HG02938 (cell line): Measurements from ENCODE around the gene PDE4D.
"Not testable (repeated sequence)": the region's sequence is repeated elsewhere in the genome, so short reads cannot be mapped to it uniquely, and the experiment has no call there.

Experiments used
- ATAC-seq: cut with Tn5 transposase; IDR thresholded peaks from one replicate; pipeline ENCODE4 v1.9.1; 2021; ENCODE audit warnings: mild to moderate bottlenecking, moderate library complexity; ENCODE audit not compliant: unreplicated experiment

Gene PDE4D

GRCh38 chr5:59001154-59001553 lies 892.4 kb downstream of the PDE4D start:
- ATAC-seq = no peak

- ATAC-seq = no peak
Measured at GRCh38 chr5:59000211-59000610, 893.3 kb downstream of the PDE4D start.

DNA sequence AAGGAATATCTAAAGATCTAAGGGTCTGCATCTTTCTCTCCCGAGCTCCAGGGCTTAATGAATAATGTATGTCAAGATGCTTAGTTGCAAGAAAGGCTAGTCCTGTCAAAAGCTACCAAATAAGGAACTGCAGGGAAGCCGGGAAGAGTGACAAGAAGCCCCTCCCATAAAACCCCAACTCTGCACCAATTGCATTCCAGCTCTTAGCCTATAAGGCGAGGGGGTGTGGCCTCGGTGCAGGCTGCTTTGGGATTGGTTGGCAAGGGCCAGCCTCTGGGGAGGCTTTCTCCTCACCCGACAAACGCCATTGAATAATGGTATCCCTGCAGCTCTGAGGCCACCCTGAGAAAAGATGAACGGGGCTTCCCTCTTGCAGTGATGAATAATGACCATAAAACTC lies 893.7 kb downstream of the PDE4D start:
- no peak for ATAC-seq

- ATAC-seq = no peak
Measured at GRCh38 chr5:58998544-58998943, 895.0 kb downstream of the PDE4D start.

- not testable (repeated sequence) for ATAC-seq
Measured at GRCh38 chr5:58995779-58996178, 897.7 kb downstream of the PDE4D start.

DNA sequence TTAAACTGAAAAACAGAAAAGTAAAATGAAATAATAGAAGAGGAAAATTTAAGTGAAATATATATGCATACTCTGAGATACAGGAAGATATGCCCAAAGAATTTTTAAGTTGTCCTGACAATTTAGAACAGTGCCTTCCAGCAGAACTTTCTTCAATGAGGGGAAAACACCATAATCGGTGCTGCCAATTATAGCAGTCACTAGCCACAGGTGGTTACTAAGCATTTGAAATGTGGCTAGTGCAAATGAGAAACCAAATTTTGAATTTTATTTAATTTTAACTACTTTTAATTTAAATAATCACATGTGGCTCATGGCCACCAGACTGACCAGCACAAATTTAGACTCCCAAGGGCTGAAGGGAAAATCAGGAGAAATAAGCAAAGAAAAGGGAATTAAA lies 900.1 kb downstream of the PDE4D start:
- no peak for ATAC-seq

GRCh38 chr5:58988938-58989337 lies 904.6 kb downstream of the PDE4D start:
- ATAC-seq = no peak

DNA sequence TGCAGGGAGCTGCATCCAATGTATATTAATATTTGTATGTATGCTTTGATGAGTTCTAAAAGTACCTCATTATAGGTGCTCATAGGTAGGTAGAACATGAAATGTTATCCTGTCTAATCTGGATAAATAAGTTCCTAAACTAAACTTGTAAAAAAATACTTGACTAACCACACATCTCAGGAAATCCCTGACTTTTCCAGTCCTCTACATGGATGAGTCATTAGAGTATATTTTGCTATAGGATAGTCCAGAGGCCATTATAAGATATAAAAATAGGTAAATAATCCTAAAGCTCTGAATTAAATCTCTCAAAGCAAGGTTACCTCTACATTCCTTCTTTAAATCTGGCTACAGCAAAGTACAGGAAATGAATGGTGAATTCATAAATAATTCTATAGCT lies 906.3 kb downstream of the PDE4D start:
- ATAC-seq = no peak

- no peak for ATAC-seq
Measured at GRCh38 chr5:58986281-58986680, 907.2 kb downstream of the PDE4D start.

DNA sequence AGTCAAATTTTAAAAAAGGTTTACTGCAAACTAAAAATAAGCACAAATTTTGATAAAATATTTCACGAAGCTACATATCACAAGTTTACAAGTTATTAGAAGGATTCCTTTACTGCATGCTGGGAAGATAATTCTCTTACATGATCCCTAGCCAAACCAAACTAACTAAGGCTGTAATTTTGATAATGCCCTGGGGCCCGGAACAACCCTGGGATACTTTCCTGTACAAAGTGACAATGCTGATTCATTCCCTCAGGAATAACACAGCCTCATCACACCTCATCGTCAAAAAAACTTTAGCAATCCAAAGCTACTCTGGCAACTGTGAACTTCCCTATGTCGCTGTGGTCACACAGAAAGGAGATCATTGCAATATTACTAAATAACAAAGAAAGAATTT lies 907.8 kb downstream of the PDE4D start:
- ATAC-seq = no peak

GRCh38 chr5:58985311-58985710 lies 908.2 kb downstream of the PDE4D start:
- ATAC-seq = no peak

DNA sequence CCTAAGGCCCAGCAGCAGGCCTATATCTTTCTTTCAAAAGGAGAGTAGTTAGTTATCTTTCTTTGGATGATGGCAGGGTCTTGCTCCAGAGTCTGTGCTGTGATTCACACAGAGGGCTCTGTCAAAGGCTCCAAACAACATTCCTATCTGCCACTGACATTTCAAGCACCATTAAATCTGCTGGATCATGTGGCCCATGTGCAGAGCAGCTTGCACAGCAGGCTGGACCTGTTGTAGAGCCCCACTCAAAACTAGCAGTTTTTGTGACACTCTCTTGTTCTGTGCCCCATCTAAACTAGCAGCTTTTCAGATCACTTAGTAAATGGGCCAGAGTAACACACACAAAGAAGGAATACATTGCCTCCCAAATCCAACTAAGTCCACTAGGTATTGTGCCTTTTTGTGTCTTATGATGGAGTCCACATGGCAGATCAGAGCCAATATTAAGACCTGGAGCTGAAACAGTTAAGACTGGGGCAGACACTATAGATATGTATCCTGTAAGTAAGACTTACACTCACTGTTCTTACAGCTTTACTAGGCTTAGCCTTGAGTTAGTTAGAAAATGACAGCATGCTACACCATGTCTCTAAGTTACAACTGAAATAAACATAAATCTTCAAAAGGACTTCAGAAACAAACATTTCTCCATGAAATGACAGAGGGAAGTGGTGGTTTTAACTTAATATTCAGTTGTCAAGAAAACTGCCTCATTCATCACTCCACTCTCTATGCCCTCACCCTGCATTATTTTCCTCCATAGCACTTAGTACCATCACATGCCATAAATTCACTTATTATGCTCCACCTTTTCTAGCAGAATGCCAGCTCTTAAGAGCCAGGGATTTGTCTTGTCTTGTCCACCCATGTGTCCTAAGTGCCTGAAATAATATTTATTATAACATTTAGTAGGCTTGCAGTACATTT lies 909.7 kb downstream of the PDE4D start:
- no peak for ATAC-seq

- ATAC-seq = no peak
Measured at GRCh38 chr5:58980890-58981289, 912.6 kb downstream of the PDE4D start.

GRCh38 chr5:58979090-58979489 lies 914.4 kb downstream of the PDE4D start:
- ATAC-seq = no peak

GRCh38 chr5:58974601-58975000 lies 918.9 kb downstream of the PDE4D start:
- no peak for ATAC-seq

DNA sequence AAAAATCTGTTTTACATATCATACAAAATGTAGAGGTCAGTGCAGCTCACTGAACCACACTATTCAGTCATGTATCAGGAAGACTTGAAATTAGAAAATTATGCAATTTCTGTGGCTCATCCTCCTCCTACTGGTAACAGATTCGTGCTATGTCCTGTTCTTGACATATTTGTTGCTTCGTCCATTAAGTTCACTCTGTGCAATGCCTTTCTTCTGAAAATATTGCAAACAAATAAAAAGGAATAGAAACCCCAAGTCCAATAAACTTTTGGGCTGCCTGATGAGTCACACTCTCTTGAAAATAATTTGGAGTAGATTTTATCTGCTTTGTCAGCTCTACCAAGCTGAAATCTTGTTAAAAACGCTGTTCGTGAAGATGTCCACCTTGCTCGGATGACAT lies 919.4 kb downstream of the PDE4D start:
- no peak for ATAC-seq

DNA sequence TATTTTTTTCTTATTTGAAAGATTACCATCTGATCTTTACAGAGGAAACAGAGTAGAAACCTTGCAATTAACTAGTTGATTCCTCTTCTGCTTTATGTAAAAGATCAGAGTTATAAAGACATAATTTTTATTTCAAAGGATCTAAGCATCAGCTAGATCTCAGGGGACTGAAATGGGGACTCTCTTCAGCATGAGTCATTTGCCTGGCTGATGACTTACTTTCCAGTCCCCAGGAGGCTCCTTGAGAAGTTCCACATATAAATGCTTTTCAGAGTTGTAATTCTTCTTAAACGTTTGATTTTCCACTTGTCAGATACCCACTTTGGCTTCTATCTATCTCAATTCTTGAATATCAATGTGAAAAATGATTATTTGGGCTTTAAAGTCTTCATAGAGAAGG lies 921.2 kb downstream of the PDE4D start:
- no peak for ATAC-seq

DNA sequence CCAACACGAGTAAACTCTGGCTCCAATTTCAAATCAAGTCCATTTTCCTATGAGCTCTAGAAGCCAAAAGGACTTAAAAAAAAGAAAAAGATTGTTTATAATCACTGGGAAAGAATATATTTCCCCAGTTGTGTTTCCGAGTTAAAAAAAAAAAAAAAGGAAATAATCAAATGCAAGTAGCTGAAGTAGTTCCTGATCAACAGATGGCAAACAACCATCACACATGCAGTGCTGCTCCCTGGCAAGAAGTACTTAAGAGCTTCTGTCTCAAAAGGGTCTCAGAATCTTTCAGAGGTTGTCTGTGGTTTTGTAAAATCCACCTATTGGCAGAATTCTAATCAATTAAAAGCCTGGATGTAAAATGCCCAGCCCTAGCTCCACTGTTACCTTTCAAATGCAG lies 922.8 kb downstream of the PDE4D start:
- ATAC-seq = no peak

- no peak for ATAC-seq
Measured at GRCh38 chr5:58969795-58970194, 923.7 kb downstream of the PDE4D start.

DNA sequence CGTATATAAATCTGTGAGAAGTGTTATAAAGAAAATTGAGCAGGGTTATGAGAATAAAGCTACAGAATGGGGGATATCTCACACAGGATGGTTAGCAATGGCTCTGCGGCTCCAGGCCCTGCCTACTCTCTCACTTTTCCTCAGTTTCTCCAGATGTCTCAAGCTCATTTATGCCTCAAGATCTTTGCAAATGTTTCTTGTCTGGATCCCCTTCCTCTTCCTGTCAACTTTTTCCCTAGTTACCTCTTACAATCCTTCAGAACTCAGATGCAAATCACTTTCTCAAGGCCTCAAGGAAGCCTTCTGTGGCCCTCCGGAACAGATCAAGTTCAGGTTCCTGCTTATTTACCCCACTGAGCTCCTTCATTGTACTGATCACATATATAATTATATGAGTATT lies 924.3 kb downstream of the PDE4D start:
- ATAC-seq = no peak

DNA sequence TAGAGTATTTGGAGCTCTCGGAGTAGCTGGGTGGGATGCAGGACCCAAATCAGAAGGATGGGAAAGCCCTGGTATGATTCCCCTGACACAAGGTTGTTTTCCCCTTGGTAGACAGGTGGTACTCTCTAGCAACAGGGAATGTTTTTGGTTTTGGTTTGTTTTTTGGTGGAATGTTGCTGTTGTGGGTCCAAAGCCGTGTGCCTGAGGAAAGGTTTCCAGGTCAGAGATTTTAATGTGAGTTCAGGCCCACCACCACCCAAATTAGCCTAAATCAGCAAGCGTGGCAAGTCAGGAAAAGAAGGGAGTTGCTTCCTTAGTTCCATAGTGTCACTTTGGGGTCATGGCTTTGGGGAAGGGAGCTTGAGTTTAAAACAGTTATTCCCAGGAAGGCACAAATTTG lies 925.2 kb downstream of the PDE4D start:
- no peak for ATAC-seq

DNA sequence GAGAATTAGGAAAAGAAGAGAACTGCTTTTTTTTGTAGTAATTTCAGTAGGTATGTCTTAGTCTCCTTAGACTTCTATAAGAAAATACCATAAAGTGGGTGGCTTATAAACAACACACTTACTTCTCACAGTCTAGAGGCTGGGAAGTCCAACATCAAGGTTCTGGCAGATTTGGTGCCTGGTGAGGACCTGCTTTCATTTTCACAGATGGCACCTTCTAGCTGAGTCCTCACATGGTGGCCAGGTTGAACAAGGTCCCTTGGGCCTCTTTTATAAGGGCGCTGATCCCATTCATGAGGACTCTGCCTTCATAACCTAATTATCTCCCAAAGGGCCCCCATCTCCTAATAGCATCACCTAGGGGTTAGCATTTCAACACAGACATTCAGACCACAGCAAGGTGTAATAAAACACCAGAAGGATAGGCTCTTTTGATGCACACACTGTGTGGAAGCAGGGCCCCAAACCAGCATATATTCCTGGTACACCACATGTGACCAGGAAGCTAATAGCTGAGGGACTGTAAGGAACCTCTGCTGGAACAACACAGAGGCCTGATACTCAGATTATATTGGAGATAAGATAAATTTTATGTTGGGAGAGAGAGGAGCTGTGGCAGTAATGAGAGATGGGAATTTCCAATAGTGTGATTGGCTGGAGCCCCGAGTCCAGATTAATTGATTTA lies 925.8 kb downstream of the PDE4D start:
- ATAC-seq = no peak
